ENCODE results near the gene TADA3. TPM values are rescaled to one million over a fixed set of nuclear protein-coding genes. Genes with fewer than 3 reads are reported as not detected.

TADA3 gene
- total and polyA plus RNA-seq, 9 of the 15 experiments (the other 6 are each of a cell fraction or from before 2014, with no cell fraction given), result 4.1 to 110 (median 74.8) TPM

GRCh38 chr3:9731206-9732079 is 60.8 kb downstream of the TADA3 start, which contains the start of gene BRPF1 (continued):
- TF ChIP-seq E2F1 (CRISPR knock-in tag; IDR thresholded peaks at IDR 0.05) (peak; percentile 90), GABPA (tag; conservative IDR thresholded peaks at IDR 0.05; ENCODE audit: low read depth) (peak; percentile 79), ZNF12 (CRISPR knock-in tag; IDR thresholded peaks at IDR 0.05) (no peak; the same call in 1 of the 2 replicates), NR2C1 (IDR thresholded peaks at IDR 0.05) (peak; percentile 58; the same call in 1 of the 2 replicates), NR2C1 (tag; IDR thresholded peaks at IDR 0.05) (peak; percentile 80), DMBX1 (CRISPR knock-in tag; IDR thresholded peaks at IDR 0.05; ENCODE audit: borderline replicate concordance) (0 out of 2 replicates have a peak, but pooled peaks have one; percentile 41), ZBTB8A (IDR thresholded peaks at IDR 0.05; ENCODE audit: partially characterized antibody) (no peak), ZNF586 (CRISPR knock-in tag; conservative IDR thresholded peaks at IDR 0.05) (no peak), ZC3H4 (CRISPR knock-in tag; IDR thresholded peaks at IDR 0.05; ENCODE audit: borderline replicate concordance) (no peak), SRSF9 (IDR thresholded peaks at IDR 0.05; ENCODE audit: borderline replicate concordance, low read depth, low read length) (no peak), OTX1 (CRISPR knock-in tag; IDR thresholded peaks at IDR 0.05) (no peak), HINFP (tag; conservative IDR thresholded peaks at IDR 0.05; ENCODE audit: low read depth) (no peak), RFX1 (IDR thresholded peaks at IDR 0.05) (no peak), HIVEP1 (CRISPR knock-in tag; IDR thresholded peaks at IDR 0.05) (no peak), POLR3A (IDR thresholded peaks at IDR 0.05; ENCODE audit: borderline replicate concordance, extremely low read depth, insufficient read depth, insufficient read length) (no peak), MAX (CRISPR knock-in tag; IDR thresholded peaks at IDR 0.05) (peak; percentile 75), RBM17 (IDR thresholded peaks at IDR 0.05; ENCODE audit: borderline replicate concordance, low read depth, low read length) (no peak), NFATC3 (IDR thresholded peaks at IDR 0.05) (no peak), PTRF (tag; IDR thresholded peaks at IDR 0.05) (no peak), SLC30A9 (CRISPR knock-in tag; IDR thresholded peaks at IDR 0.05) (no peak)
- TF ChIP-seq, protein P1, sequence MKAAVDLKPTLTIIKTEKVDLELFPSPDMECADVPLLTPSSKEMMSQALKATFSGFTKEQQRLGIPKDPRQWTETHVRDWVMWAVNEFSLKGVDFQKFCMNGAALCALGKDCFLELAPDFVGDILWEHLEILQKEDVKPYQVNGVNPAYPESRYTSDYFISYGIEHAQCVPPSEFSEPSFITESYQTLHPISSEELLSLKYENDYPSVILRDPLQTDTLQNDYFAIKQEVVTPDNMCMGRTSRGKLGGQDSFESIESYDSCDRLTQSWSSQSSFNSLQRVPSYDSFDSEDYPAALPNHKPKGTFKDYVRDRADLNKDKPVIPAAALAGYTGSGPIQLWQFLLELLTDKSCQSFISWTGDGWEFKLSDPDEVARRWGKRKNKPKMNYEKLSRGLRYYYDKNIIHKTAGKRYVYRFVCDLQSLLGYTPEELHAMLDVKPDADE (conservative IDR thresholded peaks at IDR 0.05; ENCODE audit: control insufficient read depth, low read depth, low read length), result peak; percentile 57; the same call in 1 of the 2 replicates
- TF ChIP-seq, protein P2, sequence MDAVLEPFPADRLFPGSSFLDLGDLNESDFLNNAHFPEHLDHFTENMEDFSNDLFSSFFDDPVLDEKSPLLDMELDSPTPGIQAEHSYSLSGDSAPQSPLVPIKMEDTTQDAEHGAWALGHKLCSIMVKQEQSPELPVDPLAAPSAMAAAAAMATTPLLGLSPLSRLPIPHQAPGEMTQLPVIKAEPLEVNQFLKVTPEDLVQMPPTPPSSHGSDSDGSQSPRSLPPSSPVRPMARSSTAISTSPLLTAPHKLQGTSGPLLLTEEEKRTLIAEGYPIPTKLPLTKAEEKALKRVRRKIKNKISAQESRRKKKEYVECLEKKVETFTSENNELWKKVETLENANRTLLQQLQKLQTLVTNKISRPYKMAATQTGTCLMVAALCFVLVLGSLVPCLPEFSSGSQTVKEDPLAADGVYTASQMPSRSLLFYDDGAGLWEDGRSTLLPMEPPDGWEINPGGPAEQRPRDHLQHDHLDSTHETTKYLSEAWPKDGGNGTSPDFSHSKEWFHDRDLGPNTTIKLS (IDR thresholded peaks at IDR 0.05; ENCODE audit: borderline replicate concordance, low read depth), result peak; percentile 79; the same call in 1 of the 2 replicates

Data from K562 (cell line).